IMR-90 (cell line): Measurements from ENCODE around the gene KCNK10. TPM values are rescaled to one million over a fixed set of nuclear protein-coding genes. Genes with fewer than 3 reads are reported as not detected.

ENCODE experiments used
- ATAC-seq: fragments of 200-7000 bp; cut with Tn5 transposase; 2 replicates; pipeline ENCODE4 v1.9.1; 2020; ENCODE audit warnings: low read depth, mild to moderate bottlenecking, moderate library complexity
- BruUV-seq: library from RNA; stranded (reverse); fragments of 400-500 nt; replicated peaks from 2 replicates; lab custom pipeline; 2021; lab: Mats Ljungman, UMichigan
- CTCF ChIA-PET: fragments of 300-600 bp; formaldehyde crosslinking; extraction: SDS; loops from one replicate; lab custom pipeline; 2021; ENCODE audit warnings: antibody characterized with exemption; lab: Yijun Ruan, JAX
- POLR2A ChIA-PET: fragments of 300-600 bp; sonication (Branson Sonifier 250); formaldehyde crosslinking; loops from one replicate; lab custom pipeline; 2022; ENCODE audit warnings: antibody characterized with exemption; ENCODE audit not compliant: unreplicated experiment; lab: Charles Lee
- DNase-seq: peaks from one replicate; pipeline ENCODE4 v3.0.0; 2013
- H2AFZ ChIP-seq: replicated peaks from 2 replicates; pipeline ENCODE3; 2013; ENCODE audit warnings: low read length, mild to moderate bottlenecking; ENCODE audit not compliant: poor library complexity
- H2AK5ac ChIP-seq: 2 replicates; pipeline ENCODE4 v1.6.1; 2013; ENCODE audit warnings: low read depth, low read length, inconsistent platforms
- H2AK9ac ChIP-seq: replicated peaks from 2 replicates; pipeline ENCODE3; 2013; ENCODE audit warnings: mild to moderate bottlenecking, low read depth, low read length, moderate library complexity; ENCODE audit not compliant: poor library complexity
- H2BK120ac ChIP-seq: 2 replicates; pipeline ENCODE4 v1.6.1; 2013; ENCODE audit warnings: low read depth, low read length, inconsistent platforms
- H2BK15ac ChIP-seq: 3 replicates; pipeline ENCODE4 v1.6.1; 2013; ENCODE audit warnings: low read depth, low read length, inconsistent platforms
- H2BK20ac ChIP-seq: 2 replicates; pipeline ENCODE4 v1.6.1; 2013; ENCODE audit warnings: low read depth, mild to moderate bottlenecking, inconsistent platforms, low read length, moderate library complexity
- H2BK5ac ChIP-seq: 2 replicates; pipeline ENCODE4 v1.6.1; 2013; ENCODE audit warnings: mild to moderate bottlenecking, low read depth, low read length, inconsistent platforms; ENCODE audit not compliant: poor library complexity, severe bottlenecking
- H3K14ac ChIP-seq: replicated peaks from 2 replicates; pipeline ENCODE4 v1.6.1; 2013; ENCODE audit warnings: low read depth, low read length, inconsistent platforms
- H3K18ac ChIP-seq: 2 replicates; pipeline ENCODE4 v1.6.1; 2013; ENCODE audit warnings: low read depth, low read length, control low read depth
- H3K23ac ChIP-seq: 2 replicates; pipeline ENCODE4 v1.6.1; 2013; ENCODE audit warnings: low read depth, low read length, inconsistent platforms
- H3K27ac ChIP-seq: 2 replicates; pipeline ENCODE4 v1.5.1; 2013; ENCODE audit warnings: mild to moderate bottlenecking, control low read depth, low read length; ENCODE audit not compliant: insufficient read depth
- H3K27me3 ChIP-seq: 2 replicates; pipeline ENCODE4 v1.6.1; 2013; ENCODE audit warnings: low read length; ENCODE audit not compliant: control insufficient read depth, insufficient read depth
- H3K36me3 ChIP-seq: 2 replicates; pipeline ENCODE4 v1.6.1; 2013; ENCODE audit warnings: low read length, mixed read lengths; ENCODE audit not compliant: control insufficient read depth, insufficient read depth
- H3K4ac ChIP-seq: 2 replicates; pipeline ENCODE4 v1.6.1; 2013; ENCODE audit warnings: low read depth, low read length, inconsistent platforms
- H3K4me1 ChIP-seq: 2 replicates; pipeline ENCODE4 v1.6.1; 2013; ENCODE audit warnings: low read length, mixed read lengths; ENCODE audit not compliant: control insufficient read depth, insufficient read depth
- H3K4me2 ChIP-seq: 2 replicates; pipeline ENCODE4 v1.6.1; 2013; ENCODE audit warnings: low read depth, mild to moderate bottlenecking, control low read depth, low read length, moderate library complexity
- H3K4me3 ChIP-seq: 2 replicates; pipeline ENCODE4 v1.5.1; 2013; ENCODE audit warnings: low read depth, mild to moderate bottlenecking, control low read depth, low read length, moderate library complexity; ENCODE audit not compliant: insufficient read depth
- H3K56ac ChIP-seq: 2 replicates; pipeline ENCODE4 v1.6.1; 2013; ENCODE audit warnings: low read length, inconsistent platforms; ENCODE audit not compliant: insufficient read depth; ENCODE audit errors: extremely low read depth
- H3K79me1 ChIP-seq, 2 experiments: 2 replicates each; pipeline ENCODE4 v1.6.1; 2013; ENCODE audit warnings: low read length in 2 of 2, inconsistent platforms in 1 of 2, low read depth in 1 of 2
- H3K9ac ChIP-seq: 2 replicates; pipeline ENCODE4 v1.6.1; 2013; ENCODE audit warnings: low read depth, low read length, control low read depth
- H3K9me1 ChIP-seq: 2 replicates; pipeline ENCODE4 v1.6.1; 2013; ENCODE audit warnings: low read length, inconsistent platforms; ENCODE audit not compliant: insufficient read depth
- H3K9me3 ChIP-seq: 2 replicates; pipeline ENCODE4 v1.6.1; 2013; ENCODE audit warnings: low read length; ENCODE audit not compliant: control insufficient read depth, insufficient read depth
- H4K20me1 ChIP-seq: 2 replicates; pipeline ENCODE4 v1.6.1; 2013; ENCODE audit warnings: low read length, inconsistent platforms; ENCODE audit not compliant: insufficient read depth
- H4K5ac ChIP-seq: 2 replicates; pipeline ENCODE4 v1.6.1; 2013; ENCODE audit warnings: mild to moderate bottlenecking, low read depth, low read length, control low read depth
- H4K8ac ChIP-seq, 2 experiments: 2 replicates each; pipeline ENCODE4 v1.6.1; 2013; ENCODE audit warnings: low read depth in 2 of 2, low read length in 2 of 2, control low read depth in 1 of 2, inconsistent platforms in 1 of 2
- H4K91ac ChIP-seq: 2 replicates; pipeline ENCODE4 v1.6.1; 2013; ENCODE audit warnings: low read depth, low read length, inconsistent platforms; ENCODE audit not compliant: insufficient read depth
- BHLHE40 ChIP-seq: fragments of 150-350 bp; IDR thresholded peaks from 2 replicates; pipeline ENCODE4 v1.6.1; 2016; ENCODE audit warnings: mild to moderate bottlenecking, low read depth, low read length
- CEBPB ChIP-seq: IDR thresholded peaks from 2 replicates; pipeline ENCODE4 v1.6.1; 2012; ENCODE audit warnings: low read depth, low read length, improper control_type of control experiment
- CHD1 ChIP-seq: IDR thresholded peaks from 2 replicates; pipeline ENCODE4 v1.6.1; 2012; ENCODE audit warnings: low read depth, low read length, improper control_type of control experiment
- CTCF ChIP-seq: conservative IDR thresholded peaks from 2 replicates; pipeline ENCODE4 v1.5.1; 2012; ENCODE audit warnings: mild to moderate bottlenecking, low read depth, low read length, improper control_type of control experiment
- ELK1 ChIP-seq: fragments of 150-350 bp; IDR thresholded peaks from 2 replicates; pipeline ENCODE4 v1.6.1; 2016; ENCODE audit warnings: low read depth, mild to moderate bottlenecking, low read length, moderate library complexity, borderline replicate concordance
- FOS ChIP-seq: fragments of 150-350 bp; IDR thresholded peaks from 2 replicates; pipeline ENCODE4 v1.6.1; 2016; ENCODE audit warnings: low read depth, low read length
- MAZ ChIP-seq: IDR thresholded peaks from 2 replicates; pipeline ENCODE4 v1.6.1; 2012; ENCODE audit warnings: low read depth, mild to moderate bottlenecking, low read length, improper control_type of control experiment, moderate library complexity, borderline replicate concordance
- POLR2A ChIP-seq: IDR thresholded peaks from 2 replicates; pipeline ENCODE4 v1.6.1; 2012; ENCODE audit warnings: mild to moderate bottlenecking, low read depth, low read length
- RAD21 ChIP-seq: IDR thresholded peaks from 2 replicates; pipeline ENCODE4 v1.6.1; 2012; ENCODE audit warnings: low read length, improper control_type of control experiment
- RCOR1 ChIP-seq: IDR thresholded peaks from 2 replicates; pipeline ENCODE4 v1.6.1; 2012; ENCODE audit warnings: mild to moderate bottlenecking, low read length, improper control_type of control experiment; ENCODE audit not compliant: insufficient replicate concordance
- RFX5 ChIP-seq: IDR thresholded peaks from 2 replicates; pipeline ENCODE4 v1.8.0; 2012; ENCODE audit warnings: low read depth, mild to moderate bottlenecking, low read length, moderate library complexity
- SMC3 ChIP-seq: fragments of 150-350 bp; IDR thresholded peaks from 2 replicates; pipeline ENCODE4 v1.6.1; 2016; ENCODE audit warnings: low read depth, mild to moderate bottlenecking, antibody characterized with exemption, low read length, moderate library complexity
- USF2 ChIP-seq: fragments of 150-350 bp; IDR thresholded peaks from 2 replicates; pipeline ENCODE4 v1.6.1; 2017; ENCODE audit warnings: mild to moderate bottlenecking, antibody characterized with exemption, low read length, low read depth
- WGBS, 2 experiments: methylation state at CpG; one replicate each; pipeline versions ENCODE4 v1.1.5 to v1.1.7; 2013; ENCODE audit warnings: missing lambda C conversion rate in 2 of 2; ENCODE audit not compliant: insufficient read length in 1 of 2; ENCODE audit errors: extremely low coverage in 2 of 2; 5-methylcytosine and 5-hydroxymethylcytosine counted together
- dilution Hi-C: fragments of 300-500 bp; cut with HindIII; formaldehyde crosslinking; loops from one replicate; pipeline ENCODE4 v1.14.3; 2018; ENCODE audit warnings: low sequenced_read_pairs; ENCODE audit not compliant: unreplicated experiment
- in situ Hi-C: fragments of 300-500 bp; cut with MboI; formaldehyde crosslinking; loops from 3 replicates; pipeline ENCODE4 v1.14.3; 2019; ENCODE audit warnings: low sequenced_read_pairs, inconsistent platforms, mixed read lengths
- intact Hi-C: fragments of 100-400 bp; cut with micrococcal nuclease; formaldehyde crosslinking; loops from 2 replicates; pipeline ENCODE4 v1.10.0; 2022
- polyA plus RNA-seq, 3 experiments: library from polyadenylated mRNA; depleted of rRNA; stranded (reverse); fragments of >200 nt; gene quantifications; 2 replicates each; pipeline ENCODE4 v1.2.3, GENCODE V29; 2012; ENCODE audit warnings: low replicate concordance in 1 of 3
- total RNA-seq: library from RNA; depleted of rRNA; stranded (reverse); fragments of >200 nt; gene quantifications from 2 replicates; pipeline ENCODE4 v1.2.3, GENCODE V29; 2012

Gene KCNK10
- total and polyA plus RNA-seq, 2 of the 4 experiments (the other 2 are of a cell fraction): not detected

- Histone ChIP-seq H2BK15ac (no peak overlapping the region), H3K36me3 (no peaks in the 10 kb centered on the region), H3K27ac (no peak overlapping the region), H3K23ac (no peak overlapping the region), H4K8ac (no peak overlapping the region), H3K4me3 (peak overlapping the region; percentile 33), H2BK5ac (no peak overlapping the region), H3K18ac (no peak overlapping the region), H4K5ac (no peak overlapping the region), H4K91ac (no peak overlapping the region), H2BK120ac (no peak overlapping the region), H3K27me3 (peaks cover 4% of the 10 kb centered on the region), H2AK9ac (no peak overlapping the region), H3K14ac (no peak overlapping the region), H2AFZ (peak overlapping the region; percentile 50), H3K9ac (no peak overlapping the region), H2BK20ac (no peak overlapping the region), H4K20me1 (no peaks in the 10 kb centered on the region), H3K4me1 (peaks cover 4% of the 10 kb centered on the region; the same call in 1 of the 2 replicates), H3K56ac (no peak overlapping the region), H3K9me3 (no peaks in the 10 kb centered on the region), H2AK5ac (no peak overlapping the region), H3K79me1 (no peaks in the 10 kb centered on the region), H3K9me1 (no peaks in the 10 kb centered on the region), H3K4me2 (peak overlapping the region; percentile 90), H3K4ac (no peak overlapping the region)
- peak; percentile 98 for ATAC-seq
- WGBS, 2 experiments: 0% methylated on average over 1 of the region's 10 CpGs; no CpG with 5 or more reads in 1 of the 2 experiments
- DNase-seq: peak; percentile 87
- BruUV-seq: no TSS peak
- TF ChIP-seq CTCF (peak; percentile 76), CHD1 (no peak), BHLHE40 (no peak), MAZ (no peak), RAD21 (peak; percentile 75), POLR2A (no peak), CEBPB (peak; percentile 95), FOS (0 out of 2 replicates have a peak, but pooled peaks have one; percentile 30), RCOR1 (no peak), USF2 (no peak), RFX5 (no peak), SMC3 (peak; percentile 55), ELK1 (no peak)
- ChIA-PET CTCF (interaction anchor here (0.5 to 1.6 kb wide), 21 partner anchors 8 to 370 kb away, joined by 3 to 11 read pairs (median 3); no protein-coding TSS in a partner anchor), POLR2A (no interaction called here)
- intact Hi-C loops (loop anchor here (1.0 to 5.0 kb wide), 6 partner anchors 195 to 371 kb away; partner anchors contain the start of gene SPATA7), dilution Hi-C loops (no loop called here), in situ Hi-C loops (loop anchor here (10.0 kb wide), 1 partner anchor 365 kb away; the partner anchor contains the start of gene PTPN21)
Measured at GRCh38 chr14:88189417-88190191, 133.5 kb downstream of the KCNK10 start.
